SK-N-SH (cell line): ENCODE measurements around the gene DNAJC25. TPM values are rescaled to one million over a fixed set of nuclear protein-coding genes. Genes with fewer than 3 reads are reported as not detected.

ENCODE experiments used
- CTCF ChIA-PET: fragments of 300-600, 350-600 bp; formaldehyde crosslinking; extraction: SDS; loops from one replicate; lab custom pipeline; 2021; lab: Yijun Ruan, JAX
- POLR2A ChIA-PET: fragments of 350-600 bp; sonication (Branson Sonifier 250); formaldehyde crosslinking; extraction: SDS; loops from one replicate; lab custom pipeline; 2020; ENCODE audit warnings: antibody characterized with exemption, inconsistent platforms; lab: Yijun Ruan, JAX
- DNase-seq: peaks from one replicate; pipeline ENCODE4 v3.0.0; 2012
- H2AFZ ChIP-seq: fragments of 200-600 bp; sonication (generic); 2 replicates; pipeline ENCODE4 v1.8.1; 2016; ENCODE audit warnings: antibody characterized with exemption, mild to moderate bottlenecking, low read depth
- H3F3A ChIP-seq: fragments of 200-600 bp; sonication (generic); replicated peaks from 2 replicates; pipeline ENCODE3; 2016; ENCODE audit warnings: antibody characterized with exemption, mild to moderate bottlenecking; ENCODE audit not compliant: insufficient read depth
- H3K27ac ChIP-seq, 2 experiments: fragments of 200-500 bp in 1 of 2; fragments of 200-600 bp in 1 of 2; sonication (Bioruptor generic) in 1 of 2; sonication (generic), shearing (Covaris generic) in 1 of 2; 2 replicates each; pipeline versions ENCODE4 v1.5.1 to v1.6.1; 2014 to 2016; ENCODE audit warnings: low read depth in 2 of 2, inconsistent platforms in 1 of 2, low read length in 1 of 2, mild to moderate bottlenecking in 1 of 2, mixed read lengths in 1 of 2
- H3K27me3 ChIP-seq: fragments of 200-600 bp; sonication (generic), shearing (Covaris generic); 2 replicates; pipeline ENCODE4 v1.6.1; 2016; ENCODE audit warnings: mixed run types; ENCODE audit not compliant: insufficient read depth
- H3K36me3 ChIP-seq, 2 experiments: fragments of 200-500 bp in 1 of 2; fragments of 200-600 bp in 1 of 2; sonication (Bioruptor generic) in 1 of 2; sonication (generic) in 1 of 2; replicated peaks in 1 of 2; 2 replicates each; pipeline versions ENCODE3 to v1.5.1; 2014 to 2016; ENCODE audit warnings: low read length in 1 of 2, mild to moderate bottlenecking in 1 of 2; ENCODE audit not compliant: insufficient read depth in 2 of 2, control insufficient read depth in 1 of 2
- H3K4me1 ChIP-seq, 2 experiments: fragments of 200-500 bp in 1 of 2; fragments of 200-600 bp in 1 of 2; sonication (Bioruptor generic) in 1 of 2; sonication (generic), shearing (Covaris generic) in 1 of 2; 2 replicates each; pipeline versions ENCODE4 v1.5.1 to v1.6.1; 2014 to 2016; ENCODE audit warnings: low read depth in 1 of 2, low read length in 1 of 2, mixed run types in 1 of 2; ENCODE audit not compliant: insufficient read depth in 2 of 2, control insufficient read depth in 1 of 2
- H3K4me2 ChIP-seq: fragments of 200-600 bp; sonication (generic), shearing (Covaris generic); 2 replicates; pipeline ENCODE4 v1.6.1; 2017; ENCODE audit warnings: mixed run types
- H3K4me3 ChIP-seq, 2 experiments: fragments of 200-500 bp in 1 of 2; fragments of 200-600 bp in 1 of 2; sonication (Bioruptor generic) in 1 of 2; sonication (generic), shearing (Covaris generic) in 1 of 2; 2 replicates each; pipeline versions ENCODE4 v1.5.1 to v1.8.1; 2014 to 2016; ENCODE audit warnings: low read depth in 2 of 2, inconsistent platforms in 1 of 2, low read length in 1 of 2, mild to moderate bottlenecking in 1 of 2, mixed read lengths in 1 of 2, moderate library complexity in 1 of 2
- H3K79me2 ChIP-seq: fragments of 200-600 bp; sonication (generic); 2 replicates; pipeline ENCODE4 v1.8.1; 2017; ENCODE audit warnings: mild to moderate bottlenecking; ENCODE audit not compliant: insufficient read depth
- H3K9ac ChIP-seq: fragments of 200-600 bp; sonication (generic); 2 replicates; pipeline ENCODE4 v1.6.1; 2017; ENCODE audit warnings: mixed run types
- H3K9me2 ChIP-seq: fragments of 200-600 bp; sonication (generic); 2 replicates; pipeline ENCODE4 v1.6.1; 2017; ENCODE audit warnings: mixed run types
- H3K9me3 ChIP-seq: fragments of 200-600 bp; sonication (generic); 2 replicates; pipeline ENCODE4 v1.6.1; 2017; ENCODE audit warnings: mixed run types, mild to moderate bottlenecking, moderate library complexity
- H4K20me1 ChIP-seq: fragments of 200-600 bp; sonication (generic); 2 replicates; pipeline ENCODE4 v1.6.1; 2017; ENCODE audit warnings: mild to moderate bottlenecking, mixed run types; ENCODE audit not compliant: insufficient read depth
- ELF1 ChIP-seq: IDR thresholded peaks from 2 replicates; pipeline ENCODE4 v1.4.0; 2012
- EP300 ChIP-seq, 2 experiments: IDR thresholded peaks; 2 replicates each; pipeline versions ENCODE4 v1.4.0 to v1.6.1; 2012; ENCODE audit warnings: borderline replicate concordance in 1 of 2, low read depth in 1 of 2, low read length in 1 of 2
- FOSL2 ChIP-seq: IDR thresholded peaks from 2 replicates; pipeline ENCODE4 v1.4.0; 2012; ENCODE audit warnings: low read depth, mild to moderate bottlenecking, moderate library complexity, borderline replicate concordance
- FOXM1 ChIP-seq: IDR thresholded peaks from 2 replicates; pipeline ENCODE4 v1.4.0; 2012; ENCODE audit warnings: low read depth, mild to moderate bottlenecking
- GABPA ChIP-seq: IDR thresholded peaks from 2 replicates; pipeline ENCODE4 v1.4.0; 2012; ENCODE audit warnings: low read depth, mild to moderate bottlenecking
- NFIC ChIP-seq: IDR thresholded peaks from 2 replicates; pipeline ENCODE4 v1.4.0; 2012; ENCODE audit warnings: borderline replicate concordance
- POLR2AphosphoS5 ChIP-seq: IDR thresholded peaks from 2 replicates; pipeline ENCODE4 v1.6.1; 2012; ENCODE audit warnings: low read depth, low read length
- RCOR1 ChIP-seq: fragments of 150-350 bp; IDR thresholded peaks from 2 replicates; pipeline ENCODE4 v1.6.1; 2017; ENCODE audit warnings: antibody characterized with exemption, low read length
- RFX5 ChIP-seq: IDR thresholded peaks from 2 replicates; pipeline ENCODE4 v1.6.1; 2012; ENCODE audit warnings: mild to moderate bottlenecking, improper control_type of control experiment, low read length
- RXRA ChIP-seq: IDR thresholded peaks from 2 replicates; pipeline ENCODE4 v1.4.0; 2012; ENCODE audit warnings: low read depth, mild to moderate bottlenecking, borderline replicate concordance
- SMC3 ChIP-seq: IDR thresholded peaks from 2 replicates; pipeline ENCODE4 v1.6.1; 2012; ENCODE audit warnings: low read depth, low read length, improper control_type of control experiment
- TEAD4 ChIP-seq: IDR thresholded peaks from 2 replicates; pipeline ENCODE4 v1.4.0; 2012; ENCODE audit warnings: mild to moderate bottlenecking, borderline replicate concordance; ENCODE audit not compliant: insufficient read depth
- USF1 ChIP-seq: IDR thresholded peaks from 2 replicates; pipeline ENCODE4 v1.4.0; 2012; ENCODE audit warnings: low read depth, borderline replicate concordance
- WGBS: methylation state at CpG from one replicate; pipeline ENCODE4 v1.1.6; 2017; ENCODE audit warnings: low lambda C conversion rate; 5-methylcytosine and 5-hydroxymethylcytosine counted together
- polyA plus RNA-seq, 3 experiments: library from polyadenylated mRNA; depleted of rRNA; stranded (reverse); fragments of >200 nt; gene quantifications; 2 replicates each; pipeline ENCODE4 v1.2.3, GENCODE V29; 2012
- TF ChIP-seq, protein P1 (sequence below): fragments of 200-600 bp; sonication (generic); IDR thresholded peaks from 2 replicates; pipeline ENCODE4 v1.6.1; 2017; ENCODE audit warnings: antibody characterized with exemption, mild to moderate bottlenecking, moderate library complexity
- TF ChIP-seq, protein P2 (sequence below): fragments of 150-350 bp; IDR thresholded peaks from 2 replicates; pipeline ENCODE4 v1.6.1; 2016; ENCODE audit warnings: mild to moderate bottlenecking, low read depth, low read length
- TF ChIP-seq, protein P3 (sequence below): IDR thresholded peaks from 2 replicates; pipeline ENCODE4 v1.4.0; 2012; ENCODE audit warnings: low read depth, borderline replicate concordance
- TF ChIP-seq, protein P4 (sequence below): IDR thresholded peaks from 2 replicates; pipeline ENCODE4; 2012

DNAJC25 gene
- polyA plus RNA-seq, 1 of the 3 experiments (the other 2 are of a cell fraction): 3.3 TPM

GRCh38 chr9:111582888-111583287, 48.2 kb upstream of the DNAJC25 start:
- 74% methylated on average over 3 of the region's 3 CpGs for WGBS
- POLR2A ChIA-PET: no interaction called here
- no peak overlapping the region for H3K27ac ChIP-seq
- TF ChIP-seq FOXM1 (no peak), POLR2AphosphoS5 (no peak), USF1 (no peak), TEAD4 (no peak), RCOR1 (no peak), ELF1 (no peak), RXRA (no peak), RFX5 (no peak), NFIC (no peak), SMC3 (no peak), EP300 (IDR thresholded peaks at IDR 0.05; ENCODE audit: borderline replicate concordance in 1 of 2, low read depth in 1 of 2, low read length in 1 of 2) (no peak), FOSL2 (no peak), GABPA (no peak)
- TF ChIP-seq, protein P1, sequence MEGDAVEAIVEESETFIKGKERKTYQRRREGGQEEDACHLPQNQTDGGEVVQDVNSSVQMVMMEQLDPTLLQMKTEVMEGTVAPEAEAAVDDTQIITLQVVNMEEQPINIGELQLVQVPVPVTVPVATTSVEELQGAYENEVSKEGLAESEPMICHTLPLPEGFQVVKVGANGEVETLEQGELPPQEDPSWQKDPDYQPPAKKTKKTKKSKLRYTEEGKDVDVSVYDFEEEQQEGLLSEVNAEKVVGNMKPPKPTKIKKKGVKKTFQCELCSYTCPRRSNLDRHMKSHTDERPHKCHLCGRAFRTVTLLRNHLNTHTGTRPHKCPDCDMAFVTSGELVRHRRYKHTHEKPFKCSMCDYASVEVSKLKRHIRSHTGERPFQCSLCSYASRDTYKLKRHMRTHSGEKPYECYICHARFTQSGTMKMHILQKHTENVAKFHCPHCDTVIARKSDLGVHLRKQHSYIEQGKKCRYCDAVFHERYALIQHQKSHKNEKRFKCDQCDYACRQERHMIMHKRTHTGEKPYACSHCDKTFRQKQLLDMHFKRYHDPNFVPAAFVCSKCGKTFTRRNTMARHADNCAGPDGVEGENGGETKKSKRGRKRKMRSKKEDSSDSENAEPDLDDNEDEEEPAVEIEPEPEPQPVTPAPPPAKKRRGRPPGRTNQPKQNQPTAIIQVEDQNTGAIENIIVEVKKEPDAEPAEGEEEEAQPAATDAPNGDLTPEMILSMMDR: no peak
- TF ChIP-seq, protein P2, sequence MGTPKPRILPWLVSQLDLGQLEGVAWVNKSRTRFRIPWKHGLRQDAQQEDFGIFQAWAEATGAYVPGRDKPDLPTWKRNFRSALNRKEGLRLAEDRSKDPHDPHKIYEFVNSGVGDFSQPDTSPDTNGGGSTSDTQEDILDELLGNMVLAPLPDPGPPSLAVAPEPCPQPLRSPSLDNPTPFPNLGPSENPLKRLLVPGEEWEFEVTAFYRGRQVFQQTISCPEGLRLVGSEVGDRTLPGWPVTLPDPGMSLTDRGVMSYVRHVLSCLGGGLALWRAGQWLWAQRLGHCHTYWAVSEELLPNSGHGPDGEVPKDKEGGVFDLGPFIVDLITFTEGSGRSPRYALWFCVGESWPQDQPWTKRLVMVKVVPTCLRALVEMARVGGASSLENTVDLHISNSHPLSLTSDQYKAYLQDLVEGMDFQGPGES: no peak
- TF ChIP-seq, protein P3, sequence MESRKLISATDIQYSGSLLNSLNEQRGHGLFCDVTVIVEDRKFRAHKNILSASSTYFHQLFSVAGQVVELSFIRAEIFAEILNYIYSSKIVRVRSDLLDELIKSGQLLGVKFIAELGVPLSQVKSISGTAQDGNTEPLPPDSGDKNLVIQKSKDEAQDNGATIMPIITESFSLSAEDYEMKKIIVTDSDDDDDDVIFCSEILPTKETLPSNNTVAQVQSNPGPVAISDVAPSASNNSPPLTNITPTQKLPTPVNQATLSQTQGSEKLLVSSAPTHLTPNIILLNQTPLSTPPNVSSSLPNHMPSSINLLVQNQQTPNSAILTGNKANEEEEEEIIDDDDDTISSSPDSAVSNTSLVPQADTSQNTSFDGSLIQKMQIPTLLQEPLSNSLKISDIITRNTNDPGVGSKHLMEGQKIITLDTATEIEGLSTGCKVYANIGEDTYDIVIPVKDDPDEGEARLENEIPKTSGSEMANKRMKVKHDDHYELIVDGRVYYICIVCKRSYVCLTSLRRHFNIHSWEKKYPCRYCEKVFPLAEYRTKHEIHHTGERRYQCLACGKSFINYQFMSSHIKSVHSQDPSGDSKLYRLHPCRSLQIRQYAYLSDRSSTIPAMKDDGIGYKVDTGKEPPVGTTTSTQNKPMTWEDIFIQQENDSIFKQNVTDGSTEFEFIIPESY: no peak
- TF ChIP-seq, protein P4, sequence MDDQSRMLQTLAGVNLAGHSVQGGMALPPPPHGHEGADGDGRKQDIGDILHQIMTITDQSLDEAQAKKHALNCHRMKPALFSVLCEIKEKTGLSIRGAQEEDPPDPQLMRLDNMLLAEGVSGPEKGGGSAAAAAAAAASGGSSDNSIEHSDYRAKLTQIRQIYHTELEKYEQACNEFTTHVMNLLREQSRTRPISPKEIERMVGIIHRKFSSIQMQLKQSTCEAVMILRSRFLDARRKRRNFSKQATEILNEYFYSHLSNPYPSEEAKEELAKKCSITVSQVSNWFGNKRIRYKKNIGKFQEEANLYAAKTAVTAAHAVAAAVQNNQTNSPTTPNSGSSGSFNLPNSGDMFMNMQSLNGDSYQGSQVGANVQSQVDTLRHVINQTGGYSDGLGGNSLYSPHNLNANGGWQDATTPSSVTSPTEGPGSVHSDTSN: no peak
- DNase-seq: no peak
- peaks cover 19 to 24% of the 10 kb centered on the region in 2 experiments for H3K36me3 ChIP-seq
- CTCF ChIA-PET: interaction anchor here (0.9 kb wide), 1 partner anchor 39 kb away, joined by 3 read pairs; no protein-coding TSS in a partner anchor
- no peaks in the 10 kb centered on the region for H3K27me3 ChIP-seq
- no peak overlapping the region for H3K4me3 ChIP-seq
- H3K4me1 ChIP-seq: no peaks in the 10 kb centered on the region
- H3F3A ChIP-seq: no peaks in the 10 kb centered on the region
- H3K9me2 ChIP-seq: no peaks in the 10 kb centered on the region
- no peaks in the 10 kb centered on the region for H3K9me3 ChIP-seq
- no peaks in the 10 kb centered on the region for H4K20me1 ChIP-seq
- H3K79me2 ChIP-seq: no peaks in the 10 kb centered on the region
- H3K9ac ChIP-seq: no peak overlapping the region
- no peak overlapping the region for H2AFZ ChIP-seq
- H3K4me2 ChIP-seq: no peak overlapping the region
